Tibial nerve (tissue), 4 donors: ENCODE data around the gene TNN. TPM values are rescaled to one million over a fixed set of nuclear protein-coding genes. Genes with fewer than 3 reads are reported as not detected.
"Not testable (repeated sequence)": the region's sequence is repeated elsewhere in the genome, so short reads cannot be mapped to it uniquely, and the experiment has no call there.

Source experiments
- DNase-seq, 2 donors: peaks; one replicate each; pipeline ENCODE4 v3.0.0-alpha.2; 2019; ENCODE audit warnings: low spot score in 2 of 2
- H3K27ac ChIP-seq, 4 donors: fragments of 200-600 bp; sonication (generic) in 3 of 4; one replicate each; pipeline ENCODE4 v1.5.1; 2017 to 2019; ENCODE audit warnings: mild to moderate bottlenecking in 1 of 4
- H3K27me3 ChIP-seq, 2 donors: fragments of 200-600 bp; sonication (generic) in 1 of 2; one replicate each; pipeline versions ENCODE4 v1.5.1 to v1.6.0; 2017 to 2019
- H3K36me3 ChIP-seq, 3 donors: fragments of 200-600 bp; sonication (generic); one replicate each; pipeline ENCODE4 v1.5.1; 2018 to 2019
- H3K4me1 ChIP-seq, 4 donors: fragments of 200-600 bp; sonication (generic) in 3 of 4; one replicate each; pipeline ENCODE4 v1.5.1; 2017 to 2019
- H3K4me3 ChIP-seq, 4 donors: fragments of 200-600 bp; sonication (generic) in 3 of 4; one replicate each; pipeline ENCODE4 v1.5.1; 2017 to 2019; ENCODE audit warnings: mild to moderate bottlenecking in 1 of 4, moderate library complexity in 1 of 4
- H3K9me3 ChIP-seq, 4 donors: fragments of 200-600 bp; sonication (generic) in 3 of 4; one replicate each; pipeline ENCODE4 v1.5.1; 2017 to 2019
- CTCF ChIP-seq, 5 experiments: fragments of 200-600 bp in 3 of 5; fragments of 450-650 bp in 2 of 5; sonication (generic) in 3 of 5; IDR thresholded peaks; one replicate each; pipeline ENCODE4 v1.5.1; 2016 to 2019; ENCODE audit warnings: antibody characterized with exemption in 5 of 5, mild to moderate bottlenecking in 3 of 5, moderate library complexity in 2 of 5
- EP300 ChIP-seq, 2 donors: sonication (generic); formaldehyde crosslinking; IDR thresholded peaks; one replicate each; pipeline ENCODE4 v1.6.1; 2017; ENCODE audit warnings: antibody characterized with exemption in 2 of 2, mild to moderate bottlenecking in 1 of 2
- POLR2A ChIP-seq, 2 donors: fragments of 450-650 bp; IDR thresholded peaks; one replicate each; pipeline ENCODE4 v1.6.1; 2017; ENCODE audit warnings: antibody characterized with exemption in 2 of 2, mild to moderate bottlenecking in 2 of 2, moderate library complexity in 2 of 2
- WGBS, 2 donors: methylation state at CpG; one replicate each; pipeline ENCODE4 v1.1.5; 2018; 5-methylcytosine and 5-hydroxymethylcytosine counted together
- total RNA-seq, 4 donors: library from RNA; depleted of rRNA; stranded (reverse); fragments of >200 nt; gene quantifications; one replicate each; pipeline ENCODE4 v1.1.0, GENCODE V29; 2016

The TNN gene
- total RNA-seq, 4 donors from 2014 or later, result 0.39 TPM; not detected in 3

GRCh38 chr1:175095069-175095468, 27.4 kb downstream of the TNN start:
- Histone ChIP-seq H3K27ac (no peak overlapping the region), H3K9me3 (no peaks in the 10 kb centered on the region), H3K4me1 (no peaks in the 10 kb centered on the region), H3K4me3 (no peak overlapping the region), H3K36me3 (no peaks in the 10 kb centered on the region), H3K27me3 (no peaks in the 10 kb centered on the region)
- TF ChIP-seq EP300 (IDR thresholded peaks at IDR 0.05) (no peak), CTCF (IDR thresholded peaks at IDR 0.05) (no peak), POLR2A (IDR thresholded peaks at IDR 0.05) (no peak)
- no peak for DNase-seq
- 85 to 90% methylated on average over 3 of the region's 3 CpGs for WGBS, 2 donors

GRCh38 chr1:175095978-175096607, 28.5 kb downstream of the TNN start:
- Histone ChIP-seq H3K4me3 (no peak overlapping the region), H3K9me3 (no peaks in the 10 kb centered on the region), H3K27ac (no peak overlapping the region), H3K27me3 (no peaks in the 10 kb centered on the region), H3K36me3 (no peaks in the 10 kb centered on the region), H3K4me1 (no peaks in the 10 kb centered on the region)
- no peak for TF ChIP-seq POLR2A (IDR thresholded peaks at IDR 0.05)
- TF ChIP-seq EP300 (IDR thresholded peaks at IDR 0.05), result no peak
- no peak for TF ChIP-seq CTCF (IDR thresholded peaks at IDR 0.05)
- DNase-seq, result no peak
- 83 to 87% methylated on average over 3 of the region's 3 CpGs for WGBS, 2 donors

- no peak overlapping the region for H3K27ac ChIP-seq
- no peak for TF ChIP-seq EP300 (IDR thresholded peaks at IDR 0.05)
- TF ChIP-seq CTCF (IDR thresholded peaks at IDR 0.05), result no peak
- TF ChIP-seq POLR2A (IDR thresholded peaks at IDR 0.05), result no peak
Observed at GRCh38 chr1:175097361-175097760, 29.7 kb downstream of the TNN start.

GRCh38 chr1:175099916-175100315, 32.3 kb downstream of the TNN start:
- DNase-seq, result no peak
- Histone ChIP-seq H3K4me3 (no peak overlapping the region), H3K36me3 (no peaks in the 10 kb centered on the region), H3K9me3 (peaks cover 0 to 8% (median 0%) of the 10 kb centered on the region in 4 donors), H3K27ac (no peak overlapping the region), H3K27me3 (no peaks in the 10 kb centered on the region), H3K4me1 (no peaks in the 10 kb centered on the region)
- 93 to 94% methylated on average over 2 of the region's 2 CpGs for WGBS, 2 donors
- TF ChIP-seq POLR2A (IDR thresholded peaks at IDR 0.05) (no peak), CTCF (IDR thresholded peaks at IDR 0.05) (no peak), EP300 (IDR thresholded peaks at IDR 0.05) (no peak)

More at GRCh38 chr1:175097361-175097760, 29.7 kb downstream of the TNN start:
- peaks cover 0 to 3% (median 0%) of the 10 kb centered on the region in 4 donors for H3K9me3 ChIP-seq
- H3K4me3 ChIP-seq, result no peak overlapping the region
- DNase-seq, result no peak
- H3K27me3 ChIP-seq, result no peaks in the 10 kb centered on the region
- 89 to 95% methylated on average over 9 of the region's 9 CpGs for WGBS, 2 donors
- H3K4me1 ChIP-seq, result no peaks in the 10 kb centered on the region
- H3K36me3 ChIP-seq, result no peaks in the 10 kb centered on the region

GRCh38 chr1:175102166-175102565, 34.5 kb downstream of the TNN start:
- not testable (repeated sequence) for H3K27me3 ChIP-seq, H3K4me1 ChIP-seq, DNase-seq, H3K36me3 ChIP-seq, H3K4me3 ChIP-seq, H3K27ac ChIP-seq, H3K9me3 ChIP-seq
- WGBS, 2 donors, result no CpG with 5 or more reads among the region's 21 CpGs

- H3K36me3 ChIP-seq, result not testable (repeated sequence)
Observed at GRCh38 chr1:175106536-175106935, 38.9 kb downstream of the TNN start.

GRCh38 chr1:175108331-175108820, 40.7 kb downstream of the TNN start:
- H3K36me3 ChIP-seq, H3K4me3 ChIP-seq, H3K27me3 ChIP-seq, H3K27ac ChIP-seq, DNase-seq, H3K4me1 ChIP-seq: not testable (repeated sequence)
- WGBS, 2 donors, result 96 to 97% methylated on average over 11 to 16 of the region's 25 CpGs
- H3K9me3 ChIP-seq, result peaks cover 0 to 16% (median 2%) of the 10 kb centered on the region in 4 donors

More at GRCh38 chr1:175106536-175106935, 38.9 kb downstream of the TNN start:
- WGBS, 2 donors, result 93 to 95% methylated on average over 15 of the region's 15 CpGs
- H3K4me3 ChIP-seq, H3K27me3 ChIP-seq, DNase-seq, H3K27ac ChIP-seq, H3K4me1 ChIP-seq: not testable (repeated sequence)
- H3K9me3 ChIP-seq, result peaks cover 0 to 11% (median 0%) of the 10 kb centered on the region in 4 donors
